ENCODE results near the gene MAB21L2. TPM values are rescaled to one million over a fixed set of nuclear protein-coding genes. Genes with fewer than 3 reads are reported as not detected.

MAB21L2 gene
- total RNA-seq, 1 experiment from 2014 or later, result not detected

GRCh38 chr4:150574678-150575077 lies 7.3 kb upstream of the MAB21L2 start:
- no peak overlapping the region for H3K4me2 ChIP-seq
- no peaks in the 10 kb centered on the region for H4K20me1 ChIP-seq (ENCODE audit: insufficient read depth)
- POLR2A ChIA-PET (ENCODE audit: unreplicated experiment), result no interaction called here
- no peak overlapping the region for H3K27ac ChIP-seq
- DNase-seq, result no peak
- no TSS peak for BruUV-seq (replicated peaks)
- TF ChIP-seq CTCF (conservative IDR thresholded peaks at IDR 0.05) (no peak), EZH2 (IDR thresholded peaks at IDR 0.05; ENCODE audit: low read depth) (no peak)
- intact Hi-C loops (cut with micrococcal nuclease; ENCODE audit: unreplicated experiment), result no loop called here
- H3K9me2 ChIP-seq (ENCODE audit: insufficient read depth), result no peaks in the 10 kb centered on the region
- H3K4me1 ChIP-seq (replicated peaks; ENCODE audit: insufficient read depth), result no peaks in the 10 kb centered on the region
- H3K4me3 ChIP-seq, result no peak overlapping the region
- H2AFZ ChIP-seq, result no peak overlapping the region
- no peaks in the 10 kb centered on the region for H3K79me2 ChIP-seq (ENCODE audit: low read depth)
- H3K9me3 ChIP-seq (ENCODE audit: insufficient read depth, low read depth), result no peaks in the 10 kb centered on the region
- CTCF ChIA-PET, result interaction anchor here (0.5 kb wide), 1 partner anchor 178 kb away, joined by 6 read pairs; no protein-coding TSS in a partner anchor
- no peaks in the 10 kb centered on the region for H3K27me3 ChIP-seq (ENCODE audit: insufficient read depth, low read depth)
- no peaks in the 10 kb centered on the region for H3K36me3 ChIP-seq (ENCODE audit: low read depth)
- no peaks in the 10 kb centered on the region for H3F3A ChIP-seq (ENCODE audit: insufficient read depth, low read depth)

- DNase-seq, result no peak
- ChIA-PET CTCF (no interaction called here), POLR2A (ENCODE audit: unreplicated experiment) (no interaction called here)
- Histone ChIP-seq H4K20me1 (ENCODE audit: insufficient read depth) (no peaks in the 10 kb centered on the region), H3K9me3 (ENCODE audit: insufficient read depth, low read depth) (no peaks in the 10 kb centered on the region), H3K79me2 (ENCODE audit: low read depth) (no peaks in the 10 kb centered on the region), H3F3A (ENCODE audit: insufficient read depth, low read depth) (no peaks in the 10 kb centered on the region), H3K36me3 (ENCODE audit: low read depth) (no peaks in the 10 kb centered on the region), H3K4me3 (no peak overlapping the region), H3K27me3 (ENCODE audit: insufficient read depth, low read depth) (no peaks in the 10 kb centered on the region), H3K4me2 (no peak overlapping the region), H3K9me2 (ENCODE audit: insufficient read depth) (no peaks in the 10 kb centered on the region), H2AFZ (no peak overlapping the region), H3K27ac (no peak overlapping the region), H3K4me1 (replicated peaks; ENCODE audit: insufficient read depth) (no peaks in the 10 kb centered on the region)
- no peak for TF ChIP-seq CTCF (conservative IDR thresholded peaks at IDR 0.05)
- TF ChIP-seq EZH2 (IDR thresholded peaks at IDR 0.05; ENCODE audit: low read depth), result no peak
- intact Hi-C loops (cut with micrococcal nuclease; ENCODE audit: unreplicated experiment), result no loop called here
- no TSS peak for BruUV-seq (replicated peaks)
These were observed 4.2 kb upstream of the MAB21L2 start for GRCh38 chr4:150577796-150578195.

- ChIA-PET POLR2A (ENCODE audit: unreplicated experiment) (no interaction called here), CTCF (interaction anchor here (0.5 kb wide), 1 partner anchor 288 kb away, joined by 3 read pairs; no protein-coding TSS in a partner anchor)
- Histone ChIP-seq H3K27ac (no peak overlapping the region), H3K9me2 (ENCODE audit: insufficient read depth) (no peaks in the 10 kb centered on the region), H3K9me3 (ENCODE audit: insufficient read depth, low read depth) (no peaks in the 10 kb centered on the region), H3K36me3 (ENCODE audit: low read depth) (no peaks in the 10 kb centered on the region), H3K4me1 (replicated peaks; ENCODE audit: insufficient read depth) (no peaks in the 10 kb centered on the region), H2AFZ (no peak overlapping the region), H3K27me3 (ENCODE audit: insufficient read depth, low read depth) (no peaks in the 10 kb centered on the region), H4K20me1 (ENCODE audit: insufficient read depth) (no peaks in the 10 kb centered on the region), H3F3A (ENCODE audit: insufficient read depth, low read depth) (no peaks in the 10 kb centered on the region), H3K79me2 (ENCODE audit: low read depth) (no peaks in the 10 kb centered on the region), H3K4me3 (no peak overlapping the region), H3K4me2 (no peak overlapping the region)
- BruUV-seq (replicated peaks), result no TSS peak
- TF ChIP-seq CTCF (conservative IDR thresholded peaks at IDR 0.05) (no peak), EZH2 (IDR thresholded peaks at IDR 0.05; ENCODE audit: low read depth) (no peak)
- intact Hi-C loops (cut with micrococcal nuclease; ENCODE audit: unreplicated experiment), result no loop called here
- DNase-seq, result no peak
These were observed 3.0 kb upstream of the MAB21L2 start for GRCh38 chr4:150578745-150579501.

Measured in PC-9 (cell line).